ENCODE data around the gene GADL1. TPM values are rescaled to one million over a fixed set of nuclear protein-coding genes. Genes with fewer than 3 reads are reported as not detected.

The GADL1 gene
- total RNA-seq, 1 experiment from 2014 or later: 0.09 TPM

DNA sequence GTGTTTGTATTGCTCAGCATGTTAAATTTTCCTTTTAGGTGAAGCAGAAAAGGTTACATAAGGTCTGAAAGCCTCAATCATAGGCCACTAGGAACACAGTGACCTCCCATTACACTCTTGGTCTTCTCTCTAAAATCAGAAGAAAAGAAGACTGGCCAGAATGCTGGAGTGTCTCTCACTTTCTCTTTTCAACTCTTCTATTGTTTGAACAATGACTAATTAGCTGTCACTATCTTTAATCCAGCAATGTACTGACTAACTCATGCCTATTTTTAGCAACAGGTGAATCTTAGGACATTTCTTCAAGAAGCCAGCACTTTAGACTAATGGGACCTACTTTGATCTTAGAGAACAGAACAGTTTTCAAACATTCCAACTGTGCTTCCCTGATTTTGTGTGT, 145.2 kb downstream of the GADL1 start:
- Histone ChIP-seq H3K56ac (ENCODE audit: insufficient read length, low read depth, low read length) (no peak overlapping the region), H3K23ac (ENCODE audit: insufficient read length, low read depth, low read length) (no peak overlapping the region), H3K27ac (ENCODE audit: insufficient read length, low read depth, low read length) (no peak overlapping the region), H2BK12ac (ENCODE audit: insufficient read length, low read depth, low read length) (no peak overlapping the region), H2BK15ac (ENCODE audit: low read depth, low read length) (no peak overlapping the region), H3K14ac (ENCODE audit: insufficient read depth, low read length) (no peak overlapping the region), H4K8ac (replicated peaks; ENCODE audit: insufficient read length, low read depth, low read length) (no peak overlapping the region), H3K79me1 (ENCODE audit: insufficient read depth, low read depth, low read length, poor library complexity, severe bottlenecking) (no peaks in the 10 kb centered on the region), H2AFZ (ENCODE audit: low read length) (no peak overlapping the region), H3K4me2 (ENCODE audit: insufficient read depth, insufficient read length, low read length) (no peak overlapping the region), H3K18ac (ENCODE audit: insufficient read length, low read depth, low read length) (no peak overlapping the region), H3K79me2 (ENCODE audit: insufficient read depth, low read length) (no peaks in the 10 kb centered on the region), H3K23me2 (ENCODE audit: insufficient read length, low read depth, low read length, poor library complexity, severe bottlenecking) (no peaks in the 10 kb centered on the region), H2BK20ac (ENCODE audit: low read depth, low read length, poor library complexity, severe bottlenecking) (no peak overlapping the region), H3T11ph (ENCODE audit: low read length) (no peak overlapping the region), H2BK120ac (ENCODE audit: low read depth, low read length, poor library complexity, severe bottlenecking) (no peak overlapping the region), H3K27me3 (ENCODE audit: insufficient read depth, low read length) (no peaks in the 10 kb centered on the region), H2AK5ac (ENCODE audit: insufficient read length, low read length) (no peak overlapping the region), H3K9me3 (ENCODE audit: control insufficient read depth, low read depth, low read length) (no peaks in the 10 kb centered on the region), H2BK5ac (ENCODE audit: insufficient read length, low read length) (no peak overlapping the region), H3K4ac (ENCODE audit: low read depth, low read length) (no peak overlapping the region), H4K20me1 (ENCODE audit: control insufficient read depth, insufficient read depth, insufficient read length) (no peaks in the 10 kb centered on the region), H3K4me1 (ENCODE audit: insufficient read depth, low read length) (no peaks in the 10 kb centered on the region), H3K9ac (ENCODE audit: extremely low read depth, insufficient read length, low read length) (no peak overlapping the region), H4K5ac (ENCODE audit: insufficient read length, low read depth, low read length) (no peak overlapping the region), H4K91ac (ENCODE audit: insufficient read length, low read depth, low read length) (no peak overlapping the region)
- no peak for DNase-seq
- H3K27ac Mint-ChIP-seq: no peak overlapping the region
- no peaks in the 10 kb centered on the region for H3K27me3 Mint-ChIP-seq (ENCODE audit: low read depth)
- H3K4me3 Mint-ChIP-seq: no peak overlapping the region
- H3K9me3 Mint-ChIP-seq: no peaks in the 10 kb centered on the region; a peak in 1 of 5 replicates
- H3K36me3 Mint-ChIP-seq (ENCODE audit: insufficient read depth in 1 of 3, low read depth in 3 of 3): no peaks in the 10 kb centered on the region
- H3K4me1 Mint-ChIP-seq: peaks cover 44 to 54% of the 10 kb centered on the region in 2 experiments
- TF ChIP-seq, protein P1, sequence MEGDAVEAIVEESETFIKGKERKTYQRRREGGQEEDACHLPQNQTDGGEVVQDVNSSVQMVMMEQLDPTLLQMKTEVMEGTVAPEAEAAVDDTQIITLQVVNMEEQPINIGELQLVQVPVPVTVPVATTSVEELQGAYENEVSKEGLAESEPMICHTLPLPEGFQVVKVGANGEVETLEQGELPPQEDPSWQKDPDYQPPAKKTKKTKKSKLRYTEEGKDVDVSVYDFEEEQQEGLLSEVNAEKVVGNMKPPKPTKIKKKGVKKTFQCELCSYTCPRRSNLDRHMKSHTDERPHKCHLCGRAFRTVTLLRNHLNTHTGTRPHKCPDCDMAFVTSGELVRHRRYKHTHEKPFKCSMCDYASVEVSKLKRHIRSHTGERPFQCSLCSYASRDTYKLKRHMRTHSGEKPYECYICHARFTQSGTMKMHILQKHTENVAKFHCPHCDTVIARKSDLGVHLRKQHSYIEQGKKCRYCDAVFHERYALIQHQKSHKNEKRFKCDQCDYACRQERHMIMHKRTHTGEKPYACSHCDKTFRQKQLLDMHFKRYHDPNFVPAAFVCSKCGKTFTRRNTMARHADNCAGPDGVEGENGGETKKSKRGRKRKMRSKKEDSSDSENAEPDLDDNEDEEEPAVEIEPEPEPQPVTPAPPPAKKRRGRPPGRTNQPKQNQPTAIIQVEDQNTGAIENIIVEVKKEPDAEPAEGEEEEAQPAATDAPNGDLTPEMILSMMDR (conservative IDR thresholded peaks at IDR 0.05): no peak

Measured in H9 (cell line).